A549 (cell line): ENCODE measurements around the gene PCDHGB2. TPM values are rescaled to one million over a fixed set of nuclear protein-coding genes. Genes with fewer than 3 reads are reported as not detected.

Experiments
- ATAC-seq, 2 experiments: fragments of 200-7000 bp in 1 of 2; fragments of >200 bp in 1 of 2; cut with Nextera tagmentation in 1 of 2; cut with Tn5 transposase in 1 of 2; 3 replicates each; pipeline versions ENCODE4 v1.8.0 to v1.9.1; 2018 to 2020; ENCODE audit warnings: mild to moderate bottlenecking in 1 of 2, moderate library complexity in 1 of 2
- CTCF ChIA-PET: fragments of 300-600 bp; sonication (Branson Sonifier 250); formaldehyde crosslinking; extraction: SDS; loops from one replicate; lab custom pipeline; 2021; ENCODE audit warnings: antibody characterized with exemption, inconsistent platforms; lab: Yijun Ruan, JAX
- POLR2A ChIA-PET: fragments of 350-600 bp; formaldehyde crosslinking; extraction: SDS; loops from one replicate; lab custom pipeline; 2021; ENCODE audit warnings: antibody characterized with exemption, inconsistent platforms; lab: Yijun Ruan, JAX
- DNase-seq, 2 experiments: peaks; one replicate each; pipeline versions ENCODE4 v3.0.0 to v3.0.0-alpha.2; 2011 to 2016; ENCODE audit warnings: low read depth in 1 of 2, low spot score in 1 of 2
- FAIRE-seq: peaks from 2 replicates; lab custom pipeline; 2011; peaks lifted over from hg19 to GRCh38; lab: Jason Lieb, UNC
- H3K27ac ChIP-seq, 2 experiments: fragments of >200 bp; sonication (Bioruptor Twin); formaldehyde crosslinking; 3 replicates each; pipeline ENCODE4 v1.5.1; 2016 to 2017
- H3K4me1 ChIP-seq: fragments of >200 bp; sonication (Bioruptor Twin); formaldehyde crosslinking; 3 replicates; pipeline ENCODE4 v1.6.1; 2016
- H3K4me2 ChIP-seq: fragments of >200 bp; sonication (Bioruptor Twin); formaldehyde crosslinking; 3 replicates; pipeline ENCODE4 v1.6.1; 2016
- H3K4me3 ChIP-seq: fragments of >200 bp; sonication (Bioruptor Twin); formaldehyde crosslinking; 3 replicates; pipeline ENCODE4 v1.5.1; 2016
- H3K9me3 ChIP-seq: fragments of >200 bp; sonication (Bioruptor Twin); formaldehyde crosslinking; 3 replicates; pipeline ENCODE4 v1.6.1; 2016
- ATOH8 ChIP-seq: fragments of 250-450 bp; sonication (Bioruptor Pico); IDR thresholded peaks from 2 replicates; pipeline ENCODE4 v1.5.0; 2020; ENCODE audit warnings: low read depth, mild to moderate bottlenecking, moderate library complexity
- CBX8 ChIP-seq: fragments of 200-600 bp; sonication (generic); IDR thresholded peaks from 2 replicates; pipeline ENCODE4 v1.6.1; 2016
- CHD2 ChIP-seq: fragments of 150-350 bp; IDR thresholded peaks from 2 replicates; pipeline ENCODE4 v1.6.1; 2014; ENCODE audit warnings: low read length; ENCODE audit not compliant: partially characterized antibody
- CTCF ChIP-seq: fragments of >200 bp; sonication (Bioruptor Twin); formaldehyde crosslinking; IDR thresholded peaks from 3 replicates; pipeline ENCODE4 v1.5.1; 2016
- EHMT2 ChIP-seq: fragments of 200-600 bp; sonication (generic); IDR thresholded peaks from 2 replicates; pipeline ENCODE4 v1.6.1; 2016; ENCODE audit warnings: antibody characterized with exemption, low read depth, mild to moderate bottlenecking, moderate library complexity
- EP300 ChIP-seq, 2 experiments: fragments of >200 bp; sonication (Bioruptor Twin); formaldehyde crosslinking; IDR thresholded peaks; 2 replicates in 1 of 2; 3 replicates in 1 of 2; pipeline ENCODE4 v1.6.1; 2016 to 2017
- ESRRA ChIP-seq: fragments of 150-350 bp; IDR thresholded peaks from 2 replicates; pipeline ENCODE4 v1.6.1; 2014; ENCODE audit warnings: mild to moderate bottlenecking, low read length, borderline replicate concordance
- FOSB ChIP-seq: fragments of 250-450 bp; sonication (Bioruptor Pico); IDR thresholded peaks from 2 replicates; pipeline ENCODE4 v1.5.0; 2020; ENCODE audit warnings: mild to moderate bottlenecking, moderate library complexity
- FOSL2 ChIP-seq, 2 experiments: fragments of 450-650 bp in 1 of 2; fragments of >200 bp in 1 of 2; sonication (Bioruptor Twin) in 1 of 2; formaldehyde crosslinking; IDR thresholded peaks; 2 replicates each; pipeline versions ENCODE4 v1.5.0 to v1.6.1; 2016 to 2020; ENCODE audit warnings: mild to moderate bottlenecking in 1 of 2, moderate library complexity in 1 of 2
- HDAC2 ChIP-seq: fragments of 200-600 bp; sonication (generic); IDR thresholded peaks from 2 replicates; pipeline ENCODE4 v1.6.1; 2016
- HES2 ChIP-seq: fragments of >200 bp; sonication (Bioruptor Twin); formaldehyde crosslinking; IDR thresholded peaks from 2 replicates; pipeline ENCODE4 v1.6.1; 2016
- HEYL ChIP-seq: fragments of 250-450 bp; sonication (Bioruptor Pico); IDR thresholded peaks from 2 replicates; pipeline ENCODE4 v1.8.0; 2021; ENCODE audit warnings: mild to moderate bottlenecking, moderate library complexity
- HOXB13 ChIP-seq: fragments of 250-450 bp; sonication (Bioruptor Pico); IDR thresholded peaks from 2 replicates; pipeline ENCODE4 v1.5.0; 2020; ENCODE audit warnings: low read depth, mild to moderate bottlenecking, moderate library complexity
- HOXB5 ChIP-seq: fragments of 250-450 bp; sonication (Bioruptor Pico); IDR thresholded peaks from 2 replicates; pipeline ENCODE4 v1.5.0; 2020; ENCODE audit warnings: mild to moderate bottlenecking, moderate library complexity
- JUN ChIP-seq, 2 experiments: fragments of >200 bp; sonication (Bioruptor Twin); formaldehyde crosslinking; IDR thresholded peaks; 2 replicates in 1 of 2; 3 replicates in 1 of 2; pipeline ENCODE4 v1.6.1; 2016 to 2017
- JUNB ChIP-seq: fragments of >200 bp; sonication (Bioruptor Twin); formaldehyde crosslinking; IDR thresholded peaks from 2 replicates; pipeline ENCODE4 v1.6.1; 2016
- KDM5A ChIP-seq: fragments of 200-600 bp; sonication (generic); IDR thresholded peaks from 2 replicates; pipeline ENCODE4 v1.6.1; 2016; ENCODE audit warnings: antibody characterized with exemption, mild to moderate bottlenecking
- MAX ChIP-seq: IDR thresholded peaks from 2 replicates; pipeline ENCODE4 v1.6.1; 2012
- MAZ ChIP-seq: fragments of 150-350 bp; IDR thresholded peaks from 2 replicates; pipeline ENCODE4 v1.6.1; 2014; ENCODE audit warnings: antibody characterized with exemption, low read depth, low read length, borderline replicate concordance
- NPAS2 ChIP-seq: fragments of 250-450 bp; sonication (Bioruptor Pico); IDR thresholded peaks from 2 replicates; pipeline ENCODE4 v1.8.0; 2022; ENCODE audit warnings: mild to moderate bottlenecking, moderate library complexity, borderline replicate concordance
- NR3C1 ChIP-seq: fragments of >200 bp; sonication (Bioruptor Twin); formaldehyde crosslinking; IDR thresholded peaks from 3 replicates; pipeline ENCODE4 v1.6.1; 2017
- PBX3 ChIP-seq: IDR thresholded peaks from 2 replicates; pipeline ENCODE4 v1.6.1; 2012
- PHF8 ChIP-seq: fragments of 200-600 bp; sonication (generic); IDR thresholded peaks from 2 replicates; pipeline ENCODE4 v1.6.1; 2016; ENCODE audit warnings: low read depth, mild to moderate bottlenecking, antibody characterized with exemption, moderate library complexity, borderline replicate concordance
- POLR2A ChIP-seq: IDR thresholded peaks from 2 replicates; pipeline ENCODE4 v1.6.1; 2012; ENCODE audit warnings: mild to moderate bottlenecking, low read length
- POLR2AphosphoS2 ChIP-seq: conservative IDR thresholded peaks from 2 replicates; pipeline ENCODE4 v1.6.1; 2012; ENCODE audit warnings: low read length, improper control_type of control experiment, inconsistent platforms
- RAD21 ChIP-seq, 2 experiments: fragments of >200 bp in 1 of 2; sonication (Bioruptor Twin) in 1 of 2; formaldehyde crosslinking in 1 of 2; IDR thresholded peaks in 1 of 2; conservative IDR thresholded peaks in 1 of 2; 2 replicates in 1 of 2; 3 replicates in 1 of 2; pipeline ENCODE4 v1.6.1; 2012 to 2018; ENCODE audit warnings: inconsistent platforms in 1 of 2
- RARB ChIP-seq: fragments of 250-450 bp; sonication (Bioruptor Pico); IDR thresholded peaks from 2 replicates; pipeline ENCODE4 v1.8.0; 2021; ENCODE audit warnings: mild to moderate bottlenecking, moderate library complexity
- RCOR1 ChIP-seq: fragments of 150-350 bp; IDR thresholded peaks from 2 replicates; pipeline ENCODE4 v1.6.1; 2014; ENCODE audit warnings: antibody characterized with exemption, low read length, low read depth
- REST ChIP-seq: fragments of 200-600 bp; sonication (generic); IDR thresholded peaks from 2 replicates; pipeline ENCODE4 v1.6.1; 2016; ENCODE audit warnings: antibody characterized with exemption, mild to moderate bottlenecking, moderate library complexity
- RFX5 ChIP-seq: fragments of 450-650 bp; IDR thresholded peaks from 2 replicates; pipeline ENCODE4 v1.7.1; 2014; ENCODE audit warnings: antibody characterized with exemption, mild to moderate bottlenecking, moderate library complexity
- RNF2 ChIP-seq: fragments of 200-600 bp; sonication (generic); IDR thresholded peaks from 2 replicates; pipeline ENCODE4 v1.6.1; 2016; ENCODE audit warnings: low read depth, mild to moderate bottlenecking, antibody characterized with exemption, moderate library complexity, borderline replicate concordance
- SMC3 ChIP-seq: fragments of >200 bp; sonication (Bioruptor Twin); formaldehyde crosslinking; IDR thresholded peaks from 3 replicates; pipeline ENCODE4 v1.6.1; 2018; ENCODE audit warnings: inconsistent platforms
- SREBF2 ChIP-seq: fragments of 450-650 bp; IDR thresholded peaks from 2 replicates; pipeline ENCODE4 v1.6.1; 2014; ENCODE audit warnings: mild to moderate bottlenecking, moderate library complexity
- TP53 ChIP-seq: fragments of 250-450 bp; sonication (Bioruptor Pico); IDR thresholded peaks from 2 replicates; pipeline ENCODE4 v1.5.0; 2021; ENCODE audit warnings: mild to moderate bottlenecking, moderate library complexity
- ZNF302 ChIP-seq: fragments of 250-450 bp; sonication (Bioruptor Pico); IDR thresholded peaks from 2 replicates; pipeline ENCODE4 v1.9.0; 2021; ENCODE audit warnings: inconsistent platforms, mild to moderate bottlenecking, moderate library complexity
- WGBS: methylation state at CpG from one replicate; pipeline ENCODE4 v1.1.6; 2017; ENCODE audit errors: missing lambda C conversion rate; 5-methylcytosine and 5-hydroxymethylcytosine counted together
- polyA plus RNA-seq, 4 experiments: library from polyadenylated mRNA; depleted of rRNA in 3 of 4; stranded (reverse); fragments of >200 nt; fragmentation: RNase III in 1 of 4; extraction: RNeasy Plus Mini Kit Qiagen cat#74134 plus additional on column Dnase treatment in 1 of 4; gene quantifications; 2 replicates in 3 of 4; 3 replicates in 1 of 4; pipeline ENCODE4 v1.2.3, GENCODE V29; 2011 to 2017

The PCDHGB2 gene
- polyA plus RNA-seq, 2 of the 4 experiments (the other 2 are of a cell fraction): 0.04 to 0.36 TPM

- POLR2A ChIA-PET: interaction anchor here (1.0 to 1.9 kb wide), 5 partner anchors 11 to 214 kb away, joined by 3 to 7 read pairs (median 4); partner anchors contain the start of genes PCDHGA1, PCDHGA2 and TAF7
- ATAC-seq (peak; percentile 99), DNase-seq (peak; percentile 80 to 87), FAIRE-seq (no peak)
- H3K4me1 ChIP-seq: no peaks in the 10 kb centered on the region
- peak within 1 kb of the TSS; percentile 45 for H3K4me3 ChIP-seq
- H3K9me3 ChIP-seq: peaks cover 28% of the 10 kb centered on the region
- 9% methylated on average over 29 of the region's 29 CpGs for whole genome bisulfite sequencing
- peak within 1 kb of the TSS; percentile 24 to 73; a peak in 5 of 6 replicates for H3K27ac ChIP-seq
- peak within 1 kb of the TSS; percentile 69 for H3K4me2 ChIP-seq
- CTCF ChIA-PET: interaction anchor here (0.7 to 4.4 kb wide), 31 partner anchors 10 to 269 kb away, joined by 3 to 25 read pairs (median 6); partner anchors contain the start of genes DIAPH1, PCDHB11, PCDHB6 and PCDHGA1
- TF ChIP-seq SMC3 (peak; percentile 60), TP53 (CRISPR knock-in tag) (no peak), NR3C1 (no peak), RNF2 (no peak), MAX (no peak), CBX8 (no peak), CHD2 (peak; percentile 14), HOXB13 (CRISPR knock-in tag) (no peak), RARB (CRISPR knock-in tag) (no peak), EP300 (IDR thresholded peaks at IDR 0.05) (no peak), JUN (IDR thresholded peaks at IDR 0.05) (no peak), REST (no peak), HOXB5 (no peak), RCOR1 (no peak), MAZ (no peak), JUNB (no peak), FOSB (no peak), ZNF302 (no peak), SREBF2 (no peak), PBX3 (no peak), POLR2A (peak; percentile 28), NPAS2 (CRISPR knock-in tag) (no peak), HEYL (CRISPR knock-in tag) (no peak), ATOH8 (CRISPR knock-in tag) (no peak), EHMT2 (no peak), PHF8 (no peak), RFX5 (no peak), POLR2AphosphoS2 (no peak), KDM5A (no peak), CTCF (peak; percentile 75), FOSL2 (IDR thresholded peaks at IDR 0.05) (no peak), FOSL2 (CRISPR knock-in tag; IDR thresholded peaks at IDR 0.05) (no peak), HDAC2 (no peak), RAD21 (conservative IDR thresholded peaks at IDR 0.05 in 1 of 2, IDR thresholded peaks at IDR 0.05 in 1 of 2) (peak; percentile 71 to 73), HES2 (no peak), ESRRA (no peak)
Measured at GRCh38 chr5:141349917-141350619, 9.7 kb upstream of the PCDHGB2 start, which contains the start of gene PCDHGB1. PCDHGB1 (plus strand) TSS chr5:141350099; CDS start chr5:141350261, 162 bp downstream.
